Jurkat, Clone E6-1 (cell line): ENCODE results near the gene BPIFA3. TPM values are rescaled to one million over a fixed set of nuclear protein-coding genes. Genes with fewer than 3 reads are reported as not detected.
"Not testable (repeated sequence)": the region's sequence is repeated elsewhere in the genome, so short reads cannot be mapped to it uniquely, and the experiment has no call there.

Experiments used
- DNase-seq: peaks from one replicate; pipeline ENCODE4 v3.0.0-alpha.2; 2011; ENCODE audit warnings: low read depth, low spot score
- H3K4me3 ChIP-seq: 2 replicates; pipeline ENCODE4 v1.5.1; 2011; ENCODE audit warnings: mild to moderate bottlenecking, low read length, control low read depth, moderate library complexity
- polyA plus RNA-seq: library from polyadenylated mRNA; unstranded; fragments of >200 nt; gene quantifications from one replicate; pipeline ENCODE4 v1.2.1, GENCODE V29; 2012; ENCODE audit warnings: missing spikeins; ENCODE audit not compliant: insufficient read length, insufficient read depth

BPIFA3 gene
- polyA plus RNA-seq = not detected

GRCh38 chr20:33217052-33217451 is at the start of gene BPIFA3:
TSS of gene BPIFA3 (plus strand) at chr20:33217352. CDS start at chr20:33217537, 185 bp downstream.
- no peak for DNase-seq

GRCh38 chr20:33167859-33168258 is 49.3 kb upstream of the BPIFA3 start, which contains the start of gene BPIFA2:
TSS of gene BPIFA2 (plus strand) at chr20:33168159. CDS start at chr20:33169146, 987 bp downstream.
- H3K4me3 ChIP-seq = no peak within 1 kb of the TSS
- DNase-seq = no peak

More at GRCh38 chr20:33217052-33217451, at the start of gene BPIFA3:
- no peak within 1 kb of the TSS for H3K4me3 ChIP-seq

DNA sequence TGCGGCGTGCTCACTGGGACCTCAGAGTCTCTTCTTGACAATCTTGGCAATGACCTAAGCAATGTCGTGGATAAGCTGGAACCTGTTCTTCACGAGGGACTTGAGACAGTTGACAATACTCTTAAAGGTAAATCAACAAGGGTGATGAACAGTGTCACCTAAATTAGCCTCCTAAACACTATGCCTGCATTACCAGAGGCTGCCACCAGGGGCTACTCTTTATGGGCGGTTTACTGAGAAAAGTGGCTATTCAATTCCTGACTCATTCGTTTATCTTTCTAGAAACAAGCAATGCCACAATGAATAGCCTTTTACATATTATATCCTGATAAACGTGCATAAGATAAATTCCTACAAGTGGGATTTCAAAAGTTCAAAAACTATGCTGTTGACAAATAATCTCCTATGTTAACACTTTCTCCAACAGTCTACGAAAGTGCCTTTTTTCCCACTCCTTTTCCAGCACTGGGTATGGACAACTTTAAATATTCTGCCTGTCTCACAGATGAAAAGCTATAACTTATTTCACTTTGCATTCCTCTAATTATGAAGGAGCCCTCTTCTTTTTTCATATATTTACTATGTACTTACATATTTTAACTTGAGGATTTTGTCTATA is 47.9 kb upstream of the BPIFA3 start:
- no peak for DNase-seq
- H3K4me3 ChIP-seq = no peak overlapping the region

- H3K4me3 ChIP-seq = no peak overlapping the region
- no peak for DNase-seq
These were observed 44.4 kb upstream of the BPIFA3 start for GRCh38 chr20:33172781-33173180.

DNA sequence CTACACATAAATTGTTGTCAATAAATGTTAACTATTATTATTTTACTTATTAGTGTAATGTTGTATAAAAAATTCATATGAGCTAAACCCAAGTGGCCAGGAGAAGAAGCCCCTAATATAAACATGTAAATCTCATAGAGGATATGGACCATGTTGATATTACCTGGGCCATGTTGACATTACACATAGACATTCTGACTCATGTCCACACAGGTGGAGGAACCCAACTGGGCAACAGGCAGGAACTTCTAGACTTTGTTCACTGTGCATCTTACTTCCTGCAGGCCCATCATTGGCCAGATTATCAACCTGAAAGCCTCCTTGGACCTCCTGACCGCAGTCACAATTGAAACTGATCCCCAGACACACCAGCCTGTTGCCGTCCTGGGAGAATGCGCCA is 42.0 kb upstream of the BPIFA3 start:
- no peak overlapping the region for H3K4me3 ChIP-seq
- no peak for DNase-seq

GRCh38 chr20:33176101-33176500 is 41.1 kb upstream of the BPIFA3 start:
- H3K4me3 ChIP-seq = no peak overlapping the region
- no peak for DNase-seq

- DNase-seq = no peak
- H3K4me3 ChIP-seq = no peak overlapping the region
These were observed 39.3 kb upstream of the BPIFA3 start for GRCh38 chr20:33177866-33178265.

GRCh38 chr20:33178726-33179125 is 38.4 kb upstream of the BPIFA3 start:
- H3K4me3 ChIP-seq = no peak overlapping the region
- no peak for DNase-seq

DNA sequence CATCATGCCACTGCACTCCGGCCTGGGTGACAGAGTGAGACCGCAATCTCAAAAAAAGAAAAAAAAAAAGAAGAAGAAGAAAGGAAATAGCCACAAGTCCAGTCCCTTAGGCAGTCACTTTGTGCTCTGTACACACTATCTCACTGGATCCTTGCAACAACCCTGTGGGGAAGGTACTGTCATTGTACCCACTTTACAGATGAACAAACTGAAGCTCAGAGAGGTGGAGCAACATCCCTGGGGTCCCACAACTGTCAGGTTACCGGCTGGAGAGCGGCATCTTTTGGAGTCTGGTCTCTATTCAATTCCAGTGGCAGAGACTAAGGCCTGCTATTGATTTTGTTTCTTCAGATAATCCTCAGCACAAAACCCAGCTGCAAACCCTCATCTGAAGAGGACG is 37.0 kb upstream of the BPIFA3 start:
- no peak for DNase-seq
- H3K4me3 ChIP-seq = no peak overlapping the region

DNA sequence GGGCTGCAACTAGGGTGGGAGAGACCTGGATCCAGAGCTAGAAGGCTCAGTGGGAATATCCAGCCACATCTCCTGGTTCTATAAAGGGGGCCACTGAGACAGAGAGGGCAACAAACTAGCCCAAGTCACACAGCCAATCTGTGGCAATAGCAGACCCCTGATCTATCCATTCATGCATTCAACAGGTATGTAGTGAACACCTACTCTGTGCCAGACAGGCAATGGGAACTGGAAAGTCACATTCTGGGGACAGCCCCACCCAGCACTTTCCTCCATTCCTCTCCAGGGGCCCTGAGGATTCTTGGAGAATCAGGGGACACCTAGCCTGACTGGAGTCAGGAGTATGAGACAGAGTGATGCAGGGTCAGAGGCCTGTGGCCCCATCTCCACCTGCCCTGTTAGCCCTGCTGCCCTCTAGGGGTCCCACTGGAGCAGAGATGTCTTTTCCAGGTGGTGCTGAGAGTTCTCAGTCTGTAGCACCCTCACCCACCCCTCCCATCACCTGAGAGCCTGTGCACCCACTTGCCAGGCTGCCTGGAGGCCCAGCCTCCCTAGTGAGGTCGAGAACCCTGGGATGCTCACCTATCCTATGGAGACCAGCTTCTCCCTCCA is 35.6 kb upstream of the BPIFA3 start:
- no peak overlapping the region for H3K4me3 ChIP-seq
- no peak for DNase-seq

DNA sequence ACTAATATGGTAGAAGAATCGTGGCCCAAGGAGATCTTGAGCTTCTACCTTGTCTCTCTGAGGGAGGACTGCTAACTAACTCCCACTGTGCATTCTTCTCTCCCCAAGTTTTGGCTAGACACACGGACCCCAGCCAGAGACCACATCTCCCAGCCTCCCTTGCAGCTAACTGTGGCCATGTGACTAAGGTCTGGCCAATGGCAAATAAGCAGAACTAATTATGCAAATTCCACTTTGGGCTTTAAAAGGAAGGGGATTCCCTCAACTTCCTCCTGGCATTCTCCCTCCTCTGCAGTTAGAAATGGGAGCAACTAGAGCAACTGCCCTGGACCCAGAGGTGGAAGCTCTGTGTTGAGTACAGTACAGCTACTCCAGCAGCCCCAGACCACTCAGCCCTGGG is 33.8 kb upstream of the BPIFA3 start:
- no peak for DNase-seq
- no peak overlapping the region for H3K4me3 ChIP-seq

GRCh38 chr20:33185031-33185590 is 32.0 kb upstream of the BPIFA3 start:
- H3K4me3 ChIP-seq, DNase-seq: not testable (repeated sequence)

GRCh38 chr20:33187491-33187890 is 29.7 kb upstream of the BPIFA3 start:
- H3K4me3 ChIP-seq = no peak overlapping the region
- no peak for DNase-seq

DNA sequence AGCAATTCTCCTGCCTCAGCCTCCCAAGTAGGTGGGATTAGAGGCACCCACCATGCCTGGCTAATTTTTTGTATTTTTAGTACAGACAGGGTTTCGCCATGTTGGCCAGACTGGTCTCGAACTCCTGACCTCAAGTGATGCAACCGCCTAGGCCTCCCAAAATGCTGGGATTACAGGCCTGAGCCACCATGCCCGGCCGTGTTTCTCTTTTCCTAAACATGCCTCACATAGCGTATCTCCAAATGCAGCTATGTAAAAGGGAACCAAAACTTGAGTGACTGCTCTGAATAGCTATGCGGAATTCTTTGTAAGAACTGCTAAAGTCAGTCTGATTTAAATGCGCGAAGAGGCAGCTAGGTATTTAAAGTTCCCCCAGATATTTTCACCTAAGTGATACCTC is 28.7 kb upstream of the BPIFA3 start:
- no peak overlapping the region for H3K4me3 ChIP-seq
- DNase-seq = no peak

GRCh38 chr20:33191484-33191883 is 25.7 kb upstream of the BPIFA3 start:
- no peak overlapping the region for H3K4me3 ChIP-seq
- DNase-seq = no peak

- H3K4me3 ChIP-seq = no peak overlapping the region
- DNase-seq = no peak
These were observed 25.2 kb upstream of the BPIFA3 start for GRCh38 chr20:33191955-33192354.

DNA sequence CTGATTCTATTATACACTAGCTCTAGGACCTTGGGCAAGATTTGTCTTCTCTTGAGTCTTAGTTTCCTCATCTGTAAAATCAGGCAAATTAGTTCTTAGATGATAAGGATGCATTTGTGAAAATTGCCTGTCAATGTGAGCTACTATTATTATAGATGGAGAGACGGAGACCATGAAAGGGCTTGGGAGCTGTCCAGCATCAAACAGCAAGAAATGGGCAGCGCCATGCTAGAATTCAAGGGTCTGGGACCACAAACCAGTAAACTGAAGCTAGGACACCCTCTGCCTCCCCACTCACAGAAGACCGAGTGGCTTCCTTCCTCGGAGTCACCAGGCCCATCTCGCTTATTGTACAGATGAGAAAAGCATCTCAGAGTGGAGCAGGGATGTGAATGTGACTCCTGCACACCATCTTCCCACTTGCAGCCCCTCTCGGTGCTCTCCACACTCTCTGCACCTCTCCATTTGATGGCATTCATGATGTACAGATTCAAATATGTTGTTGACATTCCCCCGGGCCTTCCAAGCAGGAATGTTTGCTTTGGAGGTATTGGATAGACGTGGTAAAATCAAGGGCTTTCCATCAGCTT is 24.1 kb upstream of the BPIFA3 start:
- no peak overlapping the region for H3K4me3 ChIP-seq
- DNase-seq = no peak

DNA sequence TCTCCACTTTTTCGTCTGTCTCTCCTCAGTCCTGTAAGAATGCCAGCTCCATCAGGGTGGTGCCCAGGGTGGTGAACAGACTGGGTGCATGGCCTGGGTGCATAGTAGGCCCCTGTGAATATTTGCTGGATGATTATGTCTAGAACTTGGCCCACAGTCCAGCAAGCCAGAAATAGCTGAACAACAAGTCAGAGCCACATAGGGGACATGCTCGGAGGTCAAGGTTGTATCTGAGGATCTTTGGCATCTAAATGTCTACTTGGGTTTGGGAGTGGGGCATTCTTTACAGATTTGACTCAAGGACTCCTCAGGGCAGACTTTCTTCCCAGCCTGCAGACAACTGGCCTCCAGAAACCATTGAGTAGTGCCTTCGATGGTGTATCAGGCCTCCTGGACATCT is 18.1 kb upstream of the BPIFA3 start:
- no peak for DNase-seq
- no peak overlapping the region for H3K4me3 ChIP-seq

DNA sequence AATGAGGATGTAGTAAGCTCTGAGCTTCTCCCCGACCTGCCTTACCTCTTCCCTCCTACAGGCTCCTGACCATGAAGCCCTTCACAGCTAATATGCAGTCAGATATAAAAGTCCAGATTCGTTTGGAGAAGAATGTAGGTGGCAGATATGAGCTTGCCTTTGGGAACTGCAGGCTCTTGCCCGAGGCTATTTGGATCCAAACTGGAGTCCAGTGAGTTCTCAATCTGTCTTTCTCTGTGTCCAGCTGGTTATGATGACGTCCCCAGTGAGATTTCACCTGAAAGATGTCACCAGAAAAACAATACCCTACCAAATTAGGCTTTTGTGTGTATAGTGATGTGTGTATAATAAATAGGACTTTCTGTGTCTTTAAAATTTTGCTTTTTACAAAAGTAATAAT is 14.7 kb upstream of the BPIFA3 start:
- no peak for DNase-seq

DNA sequence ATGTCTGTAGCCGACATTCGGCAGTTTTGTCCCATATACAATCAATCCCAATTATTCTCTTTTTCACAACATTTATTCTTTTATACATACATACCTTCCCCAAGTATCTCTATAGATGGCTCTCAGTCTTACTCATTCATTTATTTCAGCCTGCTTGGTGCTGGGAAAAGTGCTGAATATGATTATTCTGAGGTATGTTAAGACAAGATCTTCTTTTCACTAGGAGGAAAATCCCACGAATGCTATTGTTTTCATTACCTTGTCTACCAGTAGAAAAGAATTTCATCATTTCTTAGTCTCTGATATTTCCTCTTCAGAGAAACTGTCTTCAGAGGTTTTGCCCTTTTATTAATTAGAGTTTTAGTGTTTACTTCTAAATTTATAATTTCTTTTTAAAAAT is 13.7 kb upstream of the BPIFA3 start:
- no peak for DNase-seq

More for the DNA sequence above, 14.7 kb upstream of the BPIFA3 start:
- H3K4me3 ChIP-seq = no peak overlapping the region

More for the DNA sequence above, 13.7 kb upstream of the BPIFA3 start:
- H3K4me3 ChIP-seq = no peak overlapping the region
